MM.1S (cell line): ENCODE measurements around the gene AKR1E2.

Source experiments
- EZH2 ChIP-seq: fragments of 300-600 bp; sonication (generic); optimal IDR thresholded peaks from 2 replicates; pipeline ENCODE3; 2017; ENCODE audit warnings: low read depth, mild to moderate bottlenecking, antibody characterized with exemption, low read length, mixed read lengths
- EZH2phosphoT487 ChIP-seq: fragments of 300-600 bp; sonication (generic); IDR thresholded peaks from 2 replicates; pipeline ENCODE4 v1.6.1; 2018; ENCODE audit warnings: antibody characterized with exemption, low read length
- TF ChIP-seq, protein P1 (sequence below): fragments of 300-600 bp; sonication (generic); IDR thresholded peaks from 2 replicates; pipeline ENCODE4 v1.5.1; 2016; ENCODE audit warnings: antibody characterized with exemption, low read length, mixed read lengths

DNA sequence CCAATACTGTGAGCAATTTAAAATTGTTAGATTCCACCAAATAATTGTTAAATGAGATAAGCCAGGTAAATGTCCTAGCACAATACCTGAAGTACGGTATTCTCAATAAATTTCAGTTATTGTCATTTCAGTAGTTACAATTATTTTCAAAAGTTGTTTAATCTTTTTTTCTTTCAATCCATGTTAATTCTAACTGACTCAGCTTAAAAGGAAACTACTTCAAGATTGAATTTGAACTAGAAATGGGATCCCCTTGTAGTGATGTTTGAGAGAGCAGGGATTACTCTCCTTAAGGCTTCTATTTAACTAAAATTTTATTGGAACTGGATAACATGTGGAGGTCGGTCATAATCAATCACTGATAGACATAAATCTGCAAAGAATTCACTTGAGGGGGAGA lies 6.9 kb upstream of the AKR1E2 start:
- TF ChIP-seq, protein P1, sequence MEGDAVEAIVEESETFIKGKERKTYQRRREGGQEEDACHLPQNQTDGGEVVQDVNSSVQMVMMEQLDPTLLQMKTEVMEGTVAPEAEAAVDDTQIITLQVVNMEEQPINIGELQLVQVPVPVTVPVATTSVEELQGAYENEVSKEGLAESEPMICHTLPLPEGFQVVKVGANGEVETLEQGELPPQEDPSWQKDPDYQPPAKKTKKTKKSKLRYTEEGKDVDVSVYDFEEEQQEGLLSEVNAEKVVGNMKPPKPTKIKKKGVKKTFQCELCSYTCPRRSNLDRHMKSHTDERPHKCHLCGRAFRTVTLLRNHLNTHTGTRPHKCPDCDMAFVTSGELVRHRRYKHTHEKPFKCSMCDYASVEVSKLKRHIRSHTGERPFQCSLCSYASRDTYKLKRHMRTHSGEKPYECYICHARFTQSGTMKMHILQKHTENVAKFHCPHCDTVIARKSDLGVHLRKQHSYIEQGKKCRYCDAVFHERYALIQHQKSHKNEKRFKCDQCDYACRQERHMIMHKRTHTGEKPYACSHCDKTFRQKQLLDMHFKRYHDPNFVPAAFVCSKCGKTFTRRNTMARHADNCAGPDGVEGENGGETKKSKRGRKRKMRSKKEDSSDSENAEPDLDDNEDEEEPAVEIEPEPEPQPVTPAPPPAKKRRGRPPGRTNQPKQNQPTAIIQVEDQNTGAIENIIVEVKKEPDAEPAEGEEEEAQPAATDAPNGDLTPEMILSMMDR = no peak
- TF ChIP-seq EZH2 (no peak), EZH2phosphoT487 (no peak)
